Left lung (tissue), 10 donors: ENCODE results near the gene ZNF22. TPM values are rescaled to one million over a fixed set of nuclear protein-coding genes. Genes with fewer than 3 reads are reported as not detected.

Experiments
- ATAC-seq: fragments of 200-7000 bp; cut with Tn5 transposase; one replicate; pipeline ENCODE4 v1.9.1; 2020; ENCODE audit warnings: moderate library complexity
- DNase-seq, 4 donors: peaks; one replicate each; pipeline ENCODE4 v3.0.0-alpha.2; 2013 to 2020
- H3K27ac ChIP-seq, 2 donors: fragments of 200-600 bp; sonication (generic) in 1 of 2; one replicate each; pipeline versions ENCODE4 v1.5.0 to v1.8.0; 2020 to 2021
- H3K27me3 ChIP-seq, 2 donors: fragments of 200-600 bp; sonication (generic) in 1 of 2; one replicate each; pipeline versions ENCODE4 v1.5.0 to v1.8.0; 2020 to 2021
- H3K36me3 ChIP-seq, 2 donors: fragments of 200-600 bp; sonication (generic) in 1 of 2; one replicate each; pipeline versions ENCODE4 v1.5.0 to v1.8.0; 2020 to 2021
- H3K4me1 ChIP-seq, 2 donors: fragments of 200-600 bp; one replicate each; pipeline ENCODE4 v1.8.0; 2021
- H3K4me3 ChIP-seq, 2 donors: fragments of 200-600 bp; sonication (generic) in 1 of 2; one replicate each; pipeline versions ENCODE4 v1.5.0 to v1.8.0; 2020 to 2021; ENCODE audit warnings: mild to moderate bottlenecking in 1 of 2
- H3K9me3 ChIP-seq, 2 donors: fragments of 200-600 bp; sonication (generic) in 1 of 2; one replicate each; pipeline versions ENCODE4 v1.5.0 to v1.8.0; 2020 to 2021
- intact Hi-C, 2 donors: fragments of 100-400 bp; cut with DNase I; formaldehyde crosslinking; loops; one replicate each; pipeline versions ENCODE4 v1.11.2 to v1.14.2; 2022
- polyA plus RNA-seq, 6 donors: library from polyadenylated mRNA; unstranded; fragments of 120-200 nt; gene quantifications; one replicate each; pipeline ENCODE4 v1.2.1, GENCODE V29; 2013; ENCODE audit not compliant: insufficient read length in 6 of 6
- total RNA-seq, 2 donors: library from RNA; stranded (reverse); fragmentation: NEBNext Ultra II Directional; extraction: Animal tissue kit (Norgen Biotek cat#: 25700); gene quantifications; one replicate each; pipeline ENCODE4 v1.2.1, GENCODE V29; 2021
- TF ChIP-seq, protein P1 (sequence below), 2 donors: fragments of 200-600 bp; sonication (generic) in 1 of 2; IDR thresholded peaks; one replicate each; pipeline versions ENCODE4 v1.5.0 to v1.8.0; 2021; ENCODE audit warnings: antibody characterized with exemption in 2 of 2
- donor health status: DM: no; HTN: yes; CAD: no.
- donor health status: DM: no; HTN: no; CAD: no.

ZNF22 gene
- total and polyA plus RNA-seq, 8 donors, result 19.3 to 80.0 (median 75.0) TPM

DNA sequence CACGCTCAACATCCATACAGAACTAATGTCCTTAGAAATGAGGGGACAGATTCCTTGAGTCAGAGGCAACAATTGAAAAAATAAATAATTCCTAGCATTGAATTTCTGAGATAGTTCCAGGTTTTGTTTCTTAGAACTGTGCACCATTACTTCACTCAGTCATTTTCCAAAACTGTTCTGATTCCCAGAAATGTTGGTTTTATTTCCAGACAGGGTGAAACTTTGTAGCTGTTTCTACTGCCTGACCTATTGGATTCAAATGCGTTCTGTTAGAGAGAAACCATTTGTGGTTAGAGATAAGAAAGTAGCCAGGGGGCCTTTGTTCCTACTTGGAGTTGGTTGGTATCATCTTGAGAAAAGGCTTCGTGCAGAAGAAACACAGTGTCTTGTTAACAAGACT, 14.1 kb upstream of the ZNF22 start:
- H3K4me3 ChIP-seq, result no peak overlapping the region
- no peaks in the 10 kb centered on the region for H3K27me3 ChIP-seq
- TF ChIP-seq, protein P1, sequence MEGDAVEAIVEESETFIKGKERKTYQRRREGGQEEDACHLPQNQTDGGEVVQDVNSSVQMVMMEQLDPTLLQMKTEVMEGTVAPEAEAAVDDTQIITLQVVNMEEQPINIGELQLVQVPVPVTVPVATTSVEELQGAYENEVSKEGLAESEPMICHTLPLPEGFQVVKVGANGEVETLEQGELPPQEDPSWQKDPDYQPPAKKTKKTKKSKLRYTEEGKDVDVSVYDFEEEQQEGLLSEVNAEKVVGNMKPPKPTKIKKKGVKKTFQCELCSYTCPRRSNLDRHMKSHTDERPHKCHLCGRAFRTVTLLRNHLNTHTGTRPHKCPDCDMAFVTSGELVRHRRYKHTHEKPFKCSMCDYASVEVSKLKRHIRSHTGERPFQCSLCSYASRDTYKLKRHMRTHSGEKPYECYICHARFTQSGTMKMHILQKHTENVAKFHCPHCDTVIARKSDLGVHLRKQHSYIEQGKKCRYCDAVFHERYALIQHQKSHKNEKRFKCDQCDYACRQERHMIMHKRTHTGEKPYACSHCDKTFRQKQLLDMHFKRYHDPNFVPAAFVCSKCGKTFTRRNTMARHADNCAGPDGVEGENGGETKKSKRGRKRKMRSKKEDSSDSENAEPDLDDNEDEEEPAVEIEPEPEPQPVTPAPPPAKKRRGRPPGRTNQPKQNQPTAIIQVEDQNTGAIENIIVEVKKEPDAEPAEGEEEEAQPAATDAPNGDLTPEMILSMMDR (IDR thresholded peaks at IDR 0.05), result no peak
- H3K4me1 ChIP-seq, result peaks cover 13 to 49% of the 10 kb centered on the region in 2 donors
- intact Hi-C loops, result no loop called here
- DNase-seq (no peak), ATAC-seq (no peak)
- H3K36me3 ChIP-seq, result peaks cover 0 to 91% of the 10 kb centered on the region in 2 donors
- H3K9me3 ChIP-seq, result no peaks in the 10 kb centered on the region
- H3K27ac ChIP-seq, result peak overlapping the region; percentile 45 to 47

GRCh38 chr10:44988957-44989585, 11.7 kb upstream of the ZNF22 start:
- H3K36me3 ChIP-seq, result peaks cover 0 to 99% of the 10 kb centered on the region in 2 donors
- H3K4me3 ChIP-seq, result no peak overlapping the region
- H3K27ac ChIP-seq, result no peak overlapping the region
- TF ChIP-seq, protein P1 (IDR thresholded peaks at IDR 0.05), result no peak
- H3K9me3 ChIP-seq, result no peaks in the 10 kb centered on the region
- no peak for DNase-seq
- intact Hi-C loops, result no loop called here
- ATAC-seq, result no peak
- peaks cover 13 to 43% of the 10 kb centered on the region in 2 donors for H3K4me1 ChIP-seq
- no peaks in the 10 kb centered on the region for H3K27me3 ChIP-seq

DNA sequence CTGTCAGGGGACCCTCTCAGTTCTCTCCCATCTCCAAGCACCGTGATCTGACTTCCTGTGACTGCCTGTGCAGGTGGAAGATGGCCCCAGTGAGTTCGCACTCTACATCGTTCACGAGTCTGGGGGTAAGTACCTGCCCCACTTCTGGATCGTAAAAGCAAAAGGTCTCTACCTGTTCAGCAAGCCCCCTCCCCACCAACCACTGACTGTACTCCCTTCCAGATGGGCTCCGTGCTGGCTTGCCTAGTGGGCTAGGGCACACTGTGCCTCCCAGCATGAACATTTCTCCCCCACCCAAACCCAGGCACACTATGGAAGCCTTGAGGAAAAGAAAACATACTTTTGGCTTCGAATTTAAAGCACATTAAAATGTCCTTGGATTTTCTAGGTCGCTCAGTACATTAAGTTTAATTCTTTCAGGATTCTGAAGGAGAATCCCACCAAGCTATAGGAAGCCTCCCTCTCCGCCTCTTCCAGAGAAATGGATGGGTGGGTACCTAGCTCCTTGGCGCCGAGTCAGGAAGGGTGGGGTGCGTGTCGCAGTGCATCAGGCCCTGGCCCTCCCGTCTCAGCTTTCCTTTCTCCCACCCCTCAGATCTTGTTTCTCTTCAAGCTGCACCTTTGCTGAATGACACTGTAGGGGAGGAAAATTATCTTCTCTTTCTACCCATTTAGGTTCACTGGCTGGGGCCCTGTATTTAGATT, 11.0 kb upstream of the ZNF22 start:
- intact Hi-C loops, result no loop called here
- H3K36me3 ChIP-seq, result peaks cover 0 to 93% of the 10 kb centered on the region in 2 donors
- H3K4me3 ChIP-seq, result no peak overlapping the region
- H3K27me3 ChIP-seq, result no peaks in the 10 kb centered on the region
- no peaks in the 10 kb centered on the region for H3K9me3 ChIP-seq
- H3K27ac ChIP-seq, result peak overlapping the region in 1 of 2 donors; percentile 43
- TF ChIP-seq, protein P1 (IDR thresholded peaks at IDR 0.05), result no peak
- ATAC-seq (no peak), DNase-seq (no peak)
- peaks cover 11 to 43% of the 10 kb centered on the region in 2 donors for H3K4me1 ChIP-seq

- peaks cover 6 to 43% of the 10 kb centered on the region in 2 donors for H3K4me1 ChIP-seq
- DNase-seq, result no peak
- H3K36me3 ChIP-seq, result peaks cover 0 to 88% of the 10 kb centered on the region in 2 donors
- H3K27ac ChIP-seq, result peak overlapping the region in 1 of 2 donors; percentile 43
- TF ChIP-seq, protein P1 (IDR thresholded peaks at IDR 0.05), result no peak
- ATAC-seq, result no peak
- no peak overlapping the region for H3K4me3 ChIP-seq
- no peaks in the 10 kb centered on the region for H3K9me3 ChIP-seq
- no peaks in the 10 kb centered on the region for H3K27me3 ChIP-seq
- intact Hi-C loops, result no loop called here
Measured at GRCh38 chr10:44990302-44990655, 10.4 kb upstream of the ZNF22 start.

GRCh38 chr10:44990965-44991364, 9.8 kb upstream of the ZNF22 start:
- no peak for DNase-seq
- H3K4me3 ChIP-seq, result no peak overlapping the region
- no peaks in the 10 kb centered on the region for H3K9me3 ChIP-seq
- peaks cover under 1 to 44% of the 10 kb centered on the region in 2 donors for H3K4me1 ChIP-seq
- no peak for ATAC-seq
- intact Hi-C loops, result no loop called here
- peak overlapping the region in 1 of 2 donors; percentile 43 for H3K27ac ChIP-seq
- TF ChIP-seq, protein P1 (IDR thresholded peaks at IDR 0.05), result no peak
- peaks cover 0 to 81% of the 10 kb centered on the region in 2 donors for H3K36me3 ChIP-seq
- H3K27me3 ChIP-seq, result no peaks in the 10 kb centered on the region
